PFSK-1 (cell line): ENCODE measurements around the gene DZIP3.

Source experiments
- FOXP2 ChIP-seq: optimal IDR thresholded peaks from 2 replicates; pipeline ENCODE3; 2011; ENCODE audit warnings: borderline replicate concordance, control low read depth, inconsistent platforms; ENCODE audit not compliant: insufficient read depth; ENCODE audit errors: extremely low read length, extremely low read depth
- POLR2AphosphoS5 ChIP-seq: IDR thresholded peaks from 2 replicates; pipeline ENCODE4 v1.6.1; 2012; ENCODE audit warnings: low read depth, mild to moderate bottlenecking, control low read depth, low read length, moderate library complexity
- SIN3A ChIP-seq: IDR thresholded peaks from 2 replicates; pipeline ENCODE4 v1.6.1; 2012; ENCODE audit warnings: mild to moderate bottlenecking, low read length, moderate library complexity, borderline replicate concordance; ENCODE audit not compliant: insufficient read depth
- TAF1 ChIP-seq: IDR thresholded peaks from 2 replicates; pipeline ENCODE4 v1.6.1; 2012; ENCODE audit warnings: low read length, control low read depth, borderline replicate concordance; ENCODE audit not compliant: insufficient read depth
- TF ChIP-seq, protein P1 (sequence below), 2 experiments: IDR thresholded peaks; 2 replicates each; pipeline versions ENCODE4 v1.6.1 to v1.8.0; 2011 to 2012; ENCODE audit warnings: low read depth in 2 of 2, low read length in 2 of 2, control low read depth in 1 of 2, inconsistent platforms in 1 of 2, mild to moderate bottlenecking in 1 of 2, moderate library complexity in 1 of 2; ENCODE audit not compliant: insufficient read depth in 1 of 2

DNA sequence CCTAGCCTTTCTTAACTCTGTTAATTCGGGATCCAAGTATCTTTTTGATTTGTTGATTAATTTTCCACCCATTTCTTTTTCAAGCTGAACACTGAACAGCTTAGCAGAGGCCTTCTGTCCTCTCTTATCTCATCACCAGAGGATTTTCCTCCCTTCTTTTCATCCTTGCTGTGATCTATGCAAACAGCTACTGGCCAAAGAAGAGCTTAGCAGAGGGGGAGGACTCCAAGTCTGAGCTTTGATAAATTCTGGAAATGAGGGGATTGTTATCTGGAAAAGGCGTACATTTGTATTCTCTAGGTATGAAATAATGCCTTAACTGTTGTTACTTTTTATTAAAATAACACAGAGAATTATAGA is 13.4 kb downstream of the DZIP3 start:
- TF ChIP-seq POLR2AphosphoS5 (no peak), SIN3A (no peak), TAF1 (no peak), FOXP2 (no peak)
- TF ChIP-seq, protein P1, sequence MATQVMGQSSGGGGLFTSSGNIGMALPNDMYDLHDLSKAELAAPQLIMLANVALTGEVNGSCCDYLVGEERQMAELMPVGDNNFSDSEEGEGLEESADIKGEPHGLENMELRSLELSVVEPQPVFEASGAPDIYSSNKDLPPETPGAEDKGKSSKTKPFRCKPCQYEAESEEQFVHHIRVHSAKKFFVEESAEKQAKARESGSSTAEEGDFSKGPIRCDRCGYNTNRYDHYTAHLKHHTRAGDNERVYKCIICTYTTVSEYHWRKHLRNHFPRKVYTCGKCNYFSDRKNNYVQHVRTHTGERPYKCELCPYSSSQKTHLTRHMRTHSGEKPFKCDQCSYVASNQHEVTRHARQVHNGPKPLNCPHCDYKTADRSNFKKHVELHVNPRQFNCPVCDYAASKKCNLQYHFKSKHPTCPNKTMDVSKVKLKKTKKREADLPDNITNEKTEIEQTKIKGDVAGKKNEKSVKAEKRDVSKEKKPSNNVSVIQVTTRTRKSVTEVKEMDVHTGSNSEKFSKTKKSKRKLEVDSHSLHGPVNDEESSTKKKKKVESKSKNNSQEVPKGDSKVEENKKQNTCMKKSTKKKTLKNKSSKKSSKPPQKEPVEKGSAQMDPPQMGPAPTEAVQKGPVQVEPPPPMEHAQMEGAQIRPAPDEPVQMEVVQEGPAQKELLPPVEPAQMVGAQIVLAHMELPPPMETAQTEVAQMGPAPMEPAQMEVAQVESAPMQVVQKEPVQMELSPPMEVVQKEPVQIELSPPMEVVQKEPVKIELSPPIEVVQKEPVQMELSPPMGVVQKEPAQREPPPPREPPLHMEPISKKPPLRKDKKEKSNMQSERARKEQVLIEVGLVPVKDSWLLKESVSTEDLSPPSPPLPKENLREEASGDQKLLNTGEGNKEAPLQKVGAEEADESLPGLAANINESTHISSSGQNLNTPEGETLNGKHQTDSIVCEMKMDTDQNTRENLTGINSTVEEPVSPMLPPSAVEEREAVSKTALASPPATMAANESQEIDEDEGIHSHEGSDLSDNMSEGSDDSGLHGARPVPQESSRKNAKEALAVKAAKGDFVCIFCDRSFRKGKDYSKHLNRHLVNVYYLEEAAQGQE (IDR thresholded peaks at IDR 0.05; ENCODE audit: insufficient read depth in 1 of 2, low read depth in 2 of 2, low read length in 2 of 2), result no peak
